HFF-Myc (cell line): Measurements from ENCODE around the gene HLA-DMA.

Experiments used
- DNase-seq: peaks from one replicate; pipeline ENCODE4 v3.0.0-alpha.2; 2011; ENCODE audit warnings: low read depth; ENCODE audit errors: extremely low read depth
- H3K4me3 ChIP-seq: replicated peaks from 2 replicates; pipeline ENCODE4 v1.5.1; 2011; ENCODE audit warnings: low read depth, mild to moderate bottlenecking, control low read depth, low read length
- CTCF ChIP-seq: IDR thresholded peaks from 2 replicates; pipeline ENCODE4 v1.5.1; 2012; ENCODE audit warnings: mild to moderate bottlenecking, low read depth, low read length, control low read depth; ENCODE audit errors: missing control alignments

The HLA-DMA gene

GRCh38 chr6:32970413-32971241, 17.7 kb upstream of the HLA-DMA start:
- TF ChIP-seq CTCF = no peak
- H3K4me3 ChIP-seq = peak overlapping the region; percentile 58
- DNase-seq = no peak

GRCh38 chr6:32969685-32970412, 17.0 kb upstream of the HLA-DMA start:
- H3K4me3 ChIP-seq = peak overlapping the region; percentile 58
- peak; percentile 93 for DNase-seq
- TF ChIP-seq CTCF = peak; percentile 19

DNA sequence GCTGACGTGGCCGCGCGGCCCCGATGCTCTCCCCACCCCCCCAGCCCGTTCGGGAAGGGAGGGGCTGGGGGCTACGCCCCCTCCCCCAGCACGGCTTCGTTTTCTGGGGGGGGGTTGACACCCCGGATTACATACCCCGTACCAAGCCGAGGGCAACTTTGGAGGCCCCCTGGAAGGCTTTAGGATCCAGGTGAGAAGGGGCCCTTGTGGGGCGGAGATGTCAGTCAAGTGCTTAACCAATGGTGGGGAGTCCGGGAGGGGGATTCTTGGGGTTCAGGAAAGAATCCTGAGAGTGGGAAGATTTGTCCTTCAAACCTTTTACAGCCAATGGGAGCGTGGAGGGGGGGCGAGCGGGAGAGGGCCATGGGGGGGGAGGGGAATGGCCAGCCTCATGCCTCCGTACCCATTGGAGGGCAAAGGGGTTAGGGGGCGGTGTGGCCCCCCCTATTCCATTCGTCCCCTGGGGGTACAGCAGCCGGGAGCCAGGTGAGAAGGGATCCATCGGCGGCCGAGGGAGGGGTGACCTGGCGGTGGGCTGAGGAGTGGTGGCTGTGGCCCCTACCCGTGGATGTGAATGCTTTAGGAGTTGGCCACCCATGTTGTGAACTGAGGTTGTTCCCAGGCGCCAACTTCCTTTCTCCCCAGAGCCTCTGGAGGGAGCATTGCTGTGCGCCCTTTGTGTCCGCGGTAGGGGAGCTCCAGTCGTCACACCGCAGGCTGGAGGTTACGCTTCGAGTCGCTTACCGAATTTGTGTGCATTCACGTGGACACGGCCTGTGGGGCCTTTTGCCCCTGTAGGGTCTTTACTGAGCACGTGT, 16.2 kb upstream of the HLA-DMA start:
- TF ChIP-seq CTCF = peak; percentile 6
- DNase-seq = peak; percentile 67
- H3K4me3 ChIP-seq = peak overlapping the region; percentile 58

GRCh38 chr6:32968093-32968866, 15.4 kb upstream of the HLA-DMA start, which contains the start of gene BRD2:
Gene BRD2 (plus strand): TSS chr6:32968594. CDS start chr6:32972899, 4,305 bp downstream.
- peak within 1 kb of the TSS; percentile 58 for H3K4me3 ChIP-seq
- DNase-seq = peak; percentile 81
- TF ChIP-seq CTCF = no peak

GRCh38 chr6:32967151-32968091, 14.5 kb upstream of the HLA-DMA start:
- peak overlapping the region; percentile 58 for H3K4me3 ChIP-seq
- no peak for DNase-seq
- peak; percentile 51 for TF ChIP-seq CTCF
